Stimulated activated CD4-positive, alpha-beta T cell treated with anti-CD3 and anti-CD28 coated beads, Interleukin-4, amount 100 ng/mL, for 24 hours (primary cell): ENCODE data around the gene HAUS1.
"Not testable (repeated sequence)": the region's sequence is repeated elsewhere in the genome, so short reads cannot be mapped to it uniquely, and the experiment has no call there.

Experiments
- DNase-seq: peaks from one replicate; pipeline ENCODE4 v3.0.0-alpha.2; 2020

Gene HAUS1, protein sequence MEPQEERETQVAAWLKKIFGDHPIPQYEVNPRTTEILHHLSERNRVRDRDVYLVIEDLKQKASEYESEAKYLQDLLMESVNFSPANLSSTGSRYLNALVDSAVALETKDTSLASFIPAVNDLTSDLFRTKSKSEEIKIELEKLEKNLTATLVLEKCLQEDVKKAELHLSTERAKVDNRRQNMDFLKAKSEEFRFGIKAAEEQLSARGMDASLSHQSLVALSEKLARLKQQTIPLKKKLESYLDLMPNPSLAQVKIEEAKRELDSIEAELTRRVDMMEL

DNA sequence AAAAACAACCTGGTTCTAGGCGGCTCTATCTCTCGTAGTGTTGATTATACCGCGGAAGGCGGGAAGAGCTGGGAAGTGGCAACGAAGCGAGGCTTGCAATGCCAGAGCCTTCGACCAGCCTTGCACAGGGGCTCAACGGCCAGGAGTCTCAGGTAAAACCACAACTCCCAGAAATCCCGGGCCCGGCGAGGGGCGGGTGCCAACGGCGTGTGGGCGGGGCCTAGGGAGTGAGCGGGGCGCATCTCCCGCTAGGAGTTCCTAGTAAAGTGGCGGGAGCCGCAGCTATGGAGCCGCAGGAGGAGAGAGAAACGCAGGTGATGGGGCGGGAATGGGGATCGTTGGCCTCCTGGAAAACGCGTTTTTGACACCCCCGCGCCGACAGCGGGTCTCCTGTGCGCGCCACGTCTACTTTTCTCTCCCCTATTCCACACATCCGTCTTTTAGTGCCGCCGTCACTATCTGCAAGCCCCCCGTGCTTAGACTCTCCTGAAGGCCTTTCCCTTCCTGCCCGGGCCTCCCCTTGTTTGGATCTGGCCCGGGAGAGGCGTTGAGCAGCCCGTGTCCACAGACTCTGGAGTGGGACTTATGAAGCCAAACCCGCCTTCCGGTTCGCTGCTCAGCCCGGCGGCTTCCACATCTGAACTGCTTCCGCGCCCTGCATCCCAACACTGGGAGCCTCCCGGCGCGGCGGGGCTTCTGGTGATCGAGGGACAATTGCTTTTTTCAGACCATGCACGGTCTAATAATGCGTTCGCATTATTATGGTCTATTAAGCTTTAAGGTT lies at the start of gene HAUS1:
TSS of gene HAUS1 (plus strand) at position 258 of the 784 bp plus-strand sequence. CDS start at position 285, 27 bp downstream.
- peak; percentile 88 for DNase-seq

DNA sequence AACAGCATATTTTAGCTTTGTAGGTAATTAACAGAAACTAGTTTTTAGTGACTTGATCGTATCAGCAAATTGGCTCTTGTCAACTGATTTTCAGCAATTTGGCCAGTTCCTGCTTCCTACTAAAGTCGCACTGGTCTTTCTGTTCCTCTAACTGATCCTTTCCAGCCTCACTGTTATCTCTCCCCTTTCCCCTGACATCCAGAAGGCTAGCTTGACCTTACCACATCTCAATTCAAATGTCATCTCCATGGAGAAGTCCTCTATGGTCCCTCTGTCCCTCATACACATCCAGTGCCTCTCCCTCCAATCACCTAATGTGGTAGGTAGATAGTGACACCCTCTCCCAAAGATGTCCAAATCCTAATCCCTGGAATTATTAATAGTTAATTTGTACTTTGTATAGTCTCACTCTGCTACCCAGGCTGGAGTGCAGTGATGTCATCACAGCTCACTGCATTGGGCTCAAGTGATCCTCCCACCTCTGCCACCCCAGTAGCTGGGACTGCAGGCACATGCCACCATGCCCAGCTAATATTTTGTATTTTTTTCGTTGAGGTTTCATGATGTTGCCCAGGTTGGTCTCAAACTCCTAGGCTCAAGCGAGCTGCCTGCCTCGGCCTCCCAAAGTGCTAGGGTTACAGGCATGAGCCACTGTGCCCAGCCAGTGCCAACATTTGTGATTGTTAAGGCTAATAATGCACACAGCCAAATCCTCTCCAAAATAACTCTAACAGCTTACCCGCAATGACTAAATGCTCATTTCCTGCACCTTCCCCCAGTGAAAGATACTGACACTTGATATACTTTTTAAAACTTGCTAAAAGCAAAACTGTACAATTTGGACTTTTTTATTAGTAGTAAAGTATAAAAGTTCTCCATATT lies 49.0 kb upstream of the HAUS1 start:
- no peak for DNase-seq

DNA sequence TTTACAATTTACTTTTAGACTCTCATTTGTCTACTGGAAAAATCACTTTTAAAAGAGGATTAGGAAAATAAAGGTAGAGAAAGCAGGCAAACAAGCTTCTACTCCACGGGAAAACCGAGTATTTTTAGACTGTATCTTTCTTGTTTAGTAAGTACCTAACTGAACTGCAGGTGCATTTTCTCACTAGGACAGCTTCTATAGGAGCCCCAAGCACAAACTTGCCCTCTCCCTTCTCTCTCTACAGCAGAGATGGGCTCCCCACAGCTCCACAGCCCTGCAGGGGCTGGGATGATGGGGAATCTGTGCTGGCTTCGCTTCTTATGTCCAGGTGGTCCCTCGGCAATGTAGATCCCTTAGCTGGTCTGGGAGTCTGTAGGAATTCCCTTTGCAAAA lies 48.4 kb upstream of the HAUS1 start:
- DNase-seq: no peak

DNA sequence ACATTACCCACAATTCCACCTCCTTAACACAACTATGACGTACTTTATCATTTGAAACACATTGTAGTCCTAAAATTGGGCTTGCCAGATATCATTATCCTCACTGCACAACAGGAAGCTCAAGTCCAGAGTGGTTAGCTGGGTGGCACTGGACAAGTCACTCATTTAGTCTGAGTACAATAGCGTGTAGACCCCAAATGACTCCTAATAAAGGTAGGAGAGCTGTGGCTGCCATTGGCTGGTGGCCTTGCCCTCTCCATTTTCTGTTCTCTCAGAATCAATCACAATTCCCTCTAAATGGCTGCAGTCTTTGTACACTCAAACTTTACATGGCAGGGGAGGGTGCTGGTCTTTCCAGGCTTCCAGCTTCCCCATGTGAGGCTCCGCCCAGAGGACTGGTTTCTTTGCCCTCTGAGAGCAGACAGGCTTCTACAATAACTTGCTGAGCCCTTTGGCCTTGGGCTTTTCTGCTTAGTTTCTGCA lies 43.8 kb upstream of the HAUS1 start:
- no peak for DNase-seq

DNA sequence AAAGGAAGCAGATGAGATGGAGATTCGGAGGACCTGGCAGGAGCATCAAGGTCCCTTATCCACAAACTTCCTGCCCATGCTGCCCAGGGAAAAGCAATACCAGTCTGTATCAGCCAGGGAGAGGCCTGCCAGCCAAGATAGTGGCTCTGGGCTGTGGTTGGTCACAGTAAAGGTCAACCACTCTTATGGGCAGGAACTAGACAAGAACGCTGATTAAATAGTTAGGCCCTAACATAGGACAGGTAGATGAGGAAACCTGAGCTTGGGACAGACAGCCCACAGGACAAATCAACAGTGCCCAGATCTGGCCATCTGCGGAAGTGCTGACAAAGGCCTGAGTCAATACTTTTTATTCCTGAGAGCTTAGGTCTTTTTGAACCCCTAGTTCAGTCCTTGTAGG lies 42.8 kb upstream of the HAUS1 start:
- no peak for DNase-seq

DNA sequence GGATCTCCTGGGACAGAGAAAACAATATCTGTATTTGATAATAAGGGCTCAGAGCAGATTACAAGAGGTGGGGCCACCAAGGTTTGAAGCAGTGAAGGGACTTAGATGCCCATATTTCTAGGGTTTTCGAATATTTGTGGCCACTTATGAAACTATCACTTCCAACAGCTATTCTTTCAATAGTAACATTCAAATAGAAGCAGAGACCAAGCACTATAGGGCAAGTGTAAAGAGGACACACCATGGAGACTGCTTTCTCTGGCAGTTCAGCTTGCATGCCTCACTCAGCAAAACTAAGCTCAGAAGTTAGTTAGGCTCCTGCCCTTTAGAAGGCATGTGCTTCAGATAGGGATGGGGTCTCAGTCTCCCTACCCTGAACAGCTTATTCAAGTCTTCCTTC lies 42.4 kb upstream of the HAUS1 start:
- DNase-seq: no peak

DNA sequence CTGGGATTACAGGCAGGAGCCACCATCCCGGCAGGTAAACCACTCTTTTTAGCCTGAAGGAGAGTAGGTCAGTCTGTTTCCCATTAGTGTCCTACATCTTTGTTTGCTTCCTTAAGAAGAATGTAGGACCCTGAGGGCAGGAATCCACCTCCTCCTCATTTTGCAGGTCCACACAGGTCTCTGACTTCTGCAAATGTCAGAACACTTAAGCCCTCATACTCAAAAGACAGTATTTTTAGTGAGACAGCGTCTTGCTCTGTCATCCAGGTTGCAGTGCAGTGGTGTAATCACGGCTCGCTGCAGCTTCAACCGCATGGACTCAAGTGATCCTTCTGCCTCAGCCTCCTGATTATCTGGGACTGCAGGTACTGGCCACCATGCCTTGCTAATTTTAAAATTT lies 41.4 kb upstream of the HAUS1 start:
- DNase-seq: no peak

DNA sequence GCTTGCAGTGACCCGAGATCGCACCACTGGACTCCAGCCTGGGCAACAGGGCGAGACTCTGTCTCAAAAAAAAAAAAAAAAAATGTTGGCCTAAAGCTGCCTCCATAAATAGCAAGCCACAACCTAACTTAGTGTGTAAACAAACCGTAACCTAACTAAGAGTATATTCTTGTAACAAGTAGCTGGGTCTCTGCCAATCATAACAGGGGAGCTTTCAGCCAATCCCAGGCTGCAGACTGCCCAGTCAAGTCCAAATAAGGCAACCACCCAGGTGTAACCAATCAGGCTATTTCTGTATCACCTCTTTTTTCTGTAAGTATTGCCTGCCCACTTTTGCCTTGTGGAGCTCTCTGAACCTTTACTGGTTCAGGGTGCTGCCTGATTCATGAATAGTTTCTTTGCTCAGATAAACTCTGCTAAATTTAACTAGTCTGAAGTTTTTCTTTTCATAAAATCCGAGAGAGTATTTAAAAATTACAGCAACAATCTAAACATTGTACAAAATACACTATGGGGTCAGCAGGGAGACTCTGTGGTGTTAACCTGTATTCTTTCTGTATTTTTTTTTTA lies 36.7 kb upstream of the HAUS1 start:
- DNase-seq: no peak

DNA sequence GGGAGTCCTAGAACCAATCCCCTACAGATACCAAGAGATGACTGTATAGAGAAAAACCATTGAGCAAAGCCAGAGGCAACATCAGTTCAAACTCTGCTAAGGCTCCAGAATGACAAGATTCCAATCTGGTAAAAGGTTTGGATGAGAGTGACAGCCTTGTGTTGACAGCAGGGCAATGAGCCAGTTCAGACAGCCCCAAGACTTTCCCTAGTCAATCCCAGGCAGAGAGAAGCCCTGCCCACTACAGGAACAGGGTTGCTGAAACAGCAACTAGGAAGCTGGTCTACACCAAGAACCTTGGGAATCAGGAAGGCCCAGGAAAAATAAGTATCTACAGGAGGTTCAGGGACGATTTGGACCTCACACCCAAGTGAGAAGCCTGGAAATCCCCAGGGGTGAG lies 35.4 kb upstream of the HAUS1 start:
- no peak for DNase-seq

DNA sequence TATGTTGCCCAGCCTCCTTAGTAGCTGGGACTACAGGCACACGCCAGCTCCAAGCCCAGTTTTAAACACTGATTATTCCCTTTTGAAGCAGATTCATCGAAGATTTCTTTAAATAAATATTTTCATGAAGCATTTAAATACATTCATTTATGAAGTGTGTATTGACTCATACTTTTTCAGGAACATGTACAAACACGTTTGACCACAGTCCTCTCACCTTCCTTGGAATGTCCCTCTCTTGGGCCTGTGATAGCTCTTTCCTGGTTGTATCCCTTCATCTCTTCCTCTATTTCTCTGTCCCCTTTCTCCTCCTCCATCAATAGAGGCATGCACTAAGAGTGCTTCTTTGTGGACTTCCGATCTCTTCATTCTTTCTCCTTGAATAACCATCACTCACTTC lies 34.7 kb upstream of the HAUS1 start:
- DNase-seq: no peak

DNA sequence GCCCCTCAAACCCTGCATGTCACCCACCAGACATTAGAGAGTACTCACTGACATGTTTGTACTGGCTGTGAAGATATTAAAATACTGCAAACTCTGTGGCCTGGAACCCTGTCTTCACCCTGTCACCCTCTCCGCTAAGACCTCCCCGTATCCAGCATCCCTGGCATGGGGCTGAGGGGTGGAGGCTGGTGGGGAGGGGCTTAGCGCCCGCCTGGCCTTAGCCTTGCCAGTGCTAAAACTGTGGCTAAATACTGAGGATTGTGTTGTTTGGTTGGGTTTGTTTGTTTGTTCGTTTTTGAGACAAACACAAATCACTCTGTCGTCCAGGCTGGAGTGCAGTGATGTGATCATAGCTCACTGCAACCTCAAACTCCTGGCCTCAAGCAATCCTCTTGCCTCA lies 34.0 kb upstream of the HAUS1 start:
- no peak for DNase-seq

DNA sequence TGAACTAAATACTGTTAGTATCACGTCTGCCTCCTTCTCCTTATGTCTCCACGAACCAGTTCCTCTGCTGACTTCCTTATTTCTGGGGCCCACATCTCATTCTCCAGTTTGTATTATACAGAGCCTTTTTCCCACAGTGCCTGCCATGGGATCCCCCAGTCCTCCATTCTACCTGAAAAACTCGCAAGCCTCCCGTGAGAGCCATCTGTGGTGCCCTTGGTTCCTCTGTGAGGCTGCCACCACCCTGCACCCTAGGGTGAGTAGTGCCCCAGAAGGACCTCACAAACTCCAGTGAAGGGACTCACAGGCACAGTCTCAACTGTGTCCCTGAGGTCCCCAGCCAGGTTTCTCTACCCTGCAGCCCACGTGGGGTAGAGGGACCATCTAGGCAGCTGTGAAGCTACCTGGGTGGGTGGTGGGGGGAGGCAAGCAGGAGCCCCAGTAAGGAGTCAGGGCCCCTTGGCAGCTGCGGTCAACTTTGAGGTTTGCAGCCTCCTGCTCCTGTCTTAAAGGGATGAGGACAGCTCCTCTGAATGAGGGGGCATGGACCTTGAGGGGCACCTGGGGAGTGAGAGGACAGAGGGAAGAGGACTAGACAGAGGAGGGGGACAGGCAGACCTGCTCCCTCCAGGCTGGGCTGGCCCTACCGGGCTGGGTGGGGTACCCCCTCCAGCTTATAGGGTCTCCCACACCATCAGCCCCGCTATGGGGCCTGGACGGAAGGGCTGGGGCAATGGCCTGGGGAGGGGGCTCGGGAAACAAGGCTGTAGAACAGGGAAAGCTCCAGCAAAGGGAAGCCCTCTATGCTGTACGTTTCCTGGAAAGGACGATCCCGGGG lies 33.2 kb upstream of the HAUS1 start:
- no peak for DNase-seq

DNA sequence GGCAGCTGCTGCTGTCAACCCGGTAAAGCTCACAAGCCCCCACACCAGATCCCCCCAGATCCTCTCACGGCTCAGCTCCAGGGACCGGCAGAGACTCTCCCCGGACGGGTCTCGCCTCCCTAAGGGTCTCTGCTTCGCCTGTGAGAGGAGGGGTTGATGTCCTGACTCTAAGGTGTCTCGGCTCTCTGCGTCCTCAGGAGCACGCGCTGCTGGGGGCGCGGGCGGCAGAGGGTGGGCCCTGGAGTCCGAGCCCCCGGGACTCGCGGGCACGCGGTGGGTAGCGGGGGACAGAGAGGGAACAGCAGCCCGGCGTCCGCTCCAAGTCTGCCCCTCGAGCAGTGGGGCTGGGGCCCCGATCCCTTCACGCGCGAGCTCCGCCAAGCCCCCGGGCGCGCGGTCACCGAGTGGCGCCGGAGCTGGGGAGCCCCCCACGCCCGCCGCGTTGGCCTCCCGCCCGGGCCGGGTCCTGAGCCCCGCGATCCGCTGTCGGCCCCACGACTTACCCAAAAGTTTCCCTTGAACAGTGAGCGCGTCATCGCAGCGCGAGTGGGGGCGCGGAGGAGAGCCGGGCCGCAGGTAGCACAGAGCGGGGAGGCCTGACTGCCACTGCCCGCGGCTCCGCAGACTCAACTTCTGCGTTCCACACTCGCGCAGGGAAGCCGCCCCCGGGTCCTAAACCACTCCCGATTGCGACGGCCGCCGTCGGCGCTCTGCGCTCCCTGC lies 32.4 kb upstream of the HAUS1 start, which contains the start of gene PSTPIP2:
TSS of gene PSTPIP2 (minus strand) at position 608 of the 723 bp plus-strand sequence. CDS start at position 536, 72 bp downstream.
- DNase-seq: peak; percentile 70

DNA sequence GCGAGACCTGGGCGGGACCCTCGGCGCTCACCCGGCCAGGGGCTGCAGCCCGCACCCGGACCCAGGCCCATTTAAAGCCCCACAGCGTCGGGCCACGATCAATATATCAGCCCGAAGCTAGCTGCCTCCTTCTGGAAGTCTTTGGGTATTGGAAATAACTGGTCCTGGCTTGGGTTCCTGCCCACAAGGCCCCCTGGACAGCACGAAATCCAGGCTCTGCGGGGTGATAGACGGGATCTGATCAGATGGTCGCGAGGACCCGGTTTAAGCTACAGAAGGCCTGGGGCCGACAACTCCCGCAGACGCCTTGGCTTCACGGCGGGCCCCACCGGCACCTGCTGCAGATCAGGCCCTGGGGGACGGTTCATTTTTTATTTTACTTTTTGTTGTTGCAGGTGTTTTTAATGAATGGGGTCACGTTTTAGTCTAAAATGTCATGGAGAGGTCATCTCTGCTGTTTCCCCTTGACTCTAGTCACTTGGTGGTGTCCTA lies 31.8 kb upstream of the HAUS1 start:
- DNase-seq: no peak

DNA sequence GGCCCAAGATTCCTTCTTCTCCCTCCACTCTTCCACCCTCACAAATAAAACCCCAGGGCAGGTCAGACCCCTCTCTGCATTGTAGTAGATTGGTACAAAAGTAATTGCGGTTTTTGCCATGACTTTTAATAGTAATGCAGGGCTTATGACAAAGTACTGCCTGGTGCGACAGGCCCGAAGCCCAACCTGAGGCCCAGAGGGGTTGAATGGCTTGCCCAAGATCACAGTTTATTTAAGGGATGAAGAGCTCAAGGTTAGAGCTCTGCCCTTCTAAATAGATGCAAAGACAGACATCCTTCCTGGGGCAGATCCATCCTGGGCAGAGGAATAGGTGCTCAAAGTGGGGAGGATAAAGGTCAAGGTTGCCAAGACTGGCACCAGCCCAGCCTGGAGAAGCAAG lies 31.2 kb upstream of the HAUS1 start:
- no peak for DNase-seq

DNA sequence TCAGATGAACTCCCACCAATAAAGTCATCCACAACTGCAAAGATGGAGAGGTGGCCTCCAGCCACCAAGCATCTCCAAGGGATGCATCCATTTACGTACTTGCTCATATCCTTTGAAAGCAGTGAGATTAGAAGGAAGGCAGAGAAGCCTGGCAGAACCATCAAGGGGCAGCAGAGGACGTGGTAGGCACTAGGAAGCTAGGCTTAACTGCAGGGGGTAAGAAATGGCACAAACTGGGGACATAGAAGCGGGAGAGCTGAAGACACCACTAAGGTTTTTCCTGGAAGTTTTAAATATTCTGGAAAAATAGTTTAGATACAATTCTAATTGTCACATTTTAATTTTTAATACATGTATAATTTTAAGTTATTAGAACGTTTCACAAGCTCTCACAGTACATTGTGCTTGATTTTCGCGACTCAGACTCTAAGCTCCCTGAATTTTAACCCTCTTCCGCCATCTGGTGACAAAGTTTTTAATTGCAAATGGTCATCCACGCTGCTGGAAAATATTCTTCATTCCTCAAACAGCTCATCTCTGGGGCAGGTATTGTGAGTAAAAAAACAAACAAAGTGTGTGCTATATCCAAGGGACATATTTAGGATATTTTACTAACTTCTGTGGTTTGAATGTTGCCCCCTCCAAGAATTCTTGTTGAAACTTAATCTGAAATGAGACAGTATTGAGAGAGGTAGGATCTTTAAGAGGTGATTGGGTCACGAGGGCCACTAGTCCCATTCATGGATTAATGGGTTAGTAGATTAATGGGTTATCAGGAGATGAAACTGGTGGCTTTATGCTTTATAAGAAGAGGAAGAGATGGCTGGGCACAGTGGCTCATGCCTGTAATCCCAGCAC lies 30.5 kb upstream of the HAUS1 start:
- DNase-seq: peak; percentile 70

DNA sequence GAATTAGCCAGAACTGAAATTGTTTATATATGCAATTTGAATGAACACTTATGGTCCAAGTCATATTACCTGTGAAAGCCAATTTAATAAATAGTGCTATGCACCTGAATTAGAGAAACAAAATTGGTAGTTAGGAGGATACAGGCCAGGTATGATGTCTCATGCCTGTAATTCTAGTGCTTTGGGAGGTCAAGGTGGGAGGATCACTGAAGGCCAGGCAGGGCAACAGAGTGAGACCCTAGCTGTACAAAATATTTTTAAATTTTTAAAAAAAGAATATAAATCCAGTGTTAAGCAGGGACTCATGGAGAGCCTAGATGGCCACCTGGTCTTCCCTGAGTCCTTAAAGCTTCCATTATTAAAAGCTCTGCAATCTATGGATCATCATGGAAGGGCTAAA lies 24.8 kb upstream of the HAUS1 start:
- DNase-seq: no peak

DNA sequence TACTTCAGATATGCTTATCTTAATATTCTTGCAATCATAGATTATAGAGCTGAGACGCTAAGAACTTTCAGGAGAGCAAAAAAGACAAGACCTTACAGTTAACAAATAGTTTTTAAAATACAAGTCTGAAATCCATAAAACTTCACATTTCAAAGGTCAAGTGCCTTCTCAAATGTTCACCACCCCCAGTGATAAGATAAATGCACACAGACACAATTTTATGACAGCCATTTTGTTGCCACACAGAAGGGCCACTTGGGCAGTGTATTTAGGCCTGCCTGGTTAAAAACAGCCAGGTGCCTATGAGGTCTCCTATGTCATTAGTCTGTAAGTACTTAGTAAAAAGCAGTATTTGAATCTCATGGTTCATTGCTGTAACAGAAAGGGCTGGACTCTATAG lies 24.0 kb upstream of the HAUS1 start:
- no peak for DNase-seq

DNA sequence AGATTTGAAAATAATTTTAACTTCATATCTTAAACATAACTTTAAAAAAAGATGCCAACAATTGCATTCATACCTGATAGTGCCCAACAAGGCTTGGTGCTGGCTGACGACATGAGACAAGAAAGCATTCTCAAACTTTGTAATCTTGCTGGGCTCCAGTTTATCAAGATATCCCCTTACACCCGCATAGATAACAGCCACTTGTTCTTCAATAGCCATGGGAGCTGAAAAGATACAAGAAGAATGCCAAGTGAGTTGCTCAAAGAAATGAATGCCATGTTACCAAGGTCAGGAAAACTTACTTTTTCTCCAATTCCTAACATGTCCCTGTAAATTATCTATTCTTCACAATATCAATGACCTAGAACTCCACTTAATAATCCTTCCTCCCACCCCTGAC lies 19.8 kb upstream of the HAUS1 start:
- DNase-seq: no peak

DNA sequence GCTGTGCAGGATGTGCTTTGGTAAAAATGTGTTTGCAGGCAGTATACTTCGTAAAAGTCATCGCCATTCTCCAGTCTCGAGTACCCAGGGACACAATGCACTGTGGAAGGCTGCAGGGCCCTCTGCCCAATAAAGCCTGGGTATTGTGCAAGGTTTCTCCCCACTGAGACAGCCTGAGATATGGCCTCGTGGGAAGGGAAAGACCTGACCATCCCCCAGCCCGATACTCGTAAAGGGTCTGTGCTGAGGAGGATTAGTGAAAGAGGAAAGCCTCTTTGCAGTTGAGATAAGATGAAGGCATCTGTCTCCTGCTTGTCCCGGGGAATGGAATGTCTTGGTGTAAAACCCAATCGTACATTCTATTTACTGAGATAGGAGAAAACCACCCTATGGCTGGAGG lies 15.7 kb upstream of the HAUS1 start:
- DNase-seq: not testable (repeated sequence)
